Liver (tissue), 9 donors: ENCODE data around the gene GABRA5. TPM values are rescaled to one million over a fixed set of nuclear protein-coding genes. Genes with fewer than 3 reads are reported as not detected.

Source experiments
- DNase-seq: peaks from one replicate; pipeline ENCODE4 v3.0.0-alpha.2; 2017; ENCODE audit warnings: low spot score
- H3K27ac ChIP-seq, 2 donors: one replicate each; pipeline ENCODE4 v1.7.0; 2013; ENCODE audit warnings: inconsistent platforms in 2 of 2, low read length in 2 of 2, control low read depth in 1 of 2, low read depth in 1 of 2, mild to moderate bottlenecking in 1 of 2
- H3K27me3 ChIP-seq, 4 donors: one replicate each; pipeline versions ENCODE4 v1.6.1 to v1.7.0; 2013; ENCODE audit warnings: low read length in 3 of 4, inconsistent platforms in 1 of 4, mild to moderate bottlenecking in 1 of 4, moderate library complexity in 1 of 4; ENCODE audit not compliant: control insufficient read depth in 4 of 4, insufficient read depth in 4 of 4
- H3K36me3 ChIP-seq, 4 donors: one replicate each; pipeline versions ENCODE4 v1.6.1 to v1.7.0; 2013; ENCODE audit warnings: low read length in 3 of 4, mild to moderate bottlenecking in 3 of 4, low read depth in 1 of 4, moderate library complexity in 1 of 4; ENCODE audit not compliant: control insufficient read depth in 4 of 4, insufficient read depth in 3 of 4
- H3K4me1 ChIP-seq, 4 donors: one replicate each; pipeline versions ENCODE4 v1.6.1 to v1.7.0; 2013; ENCODE audit warnings: low read length in 3 of 4, mild to moderate bottlenecking in 3 of 4, moderate library complexity in 1 of 4; ENCODE audit not compliant: control insufficient read depth in 4 of 4, insufficient read depth in 4 of 4
- H3K4me3 ChIP-seq, 3 donors: one replicate each; pipeline versions ENCODE4 v1.6.1 to v1.7.0; 2013; ENCODE audit warnings: low read length in 3 of 3, control low read depth in 1 of 3, low read depth in 1 of 3, mild to moderate bottlenecking in 1 of 3
- H3K9ac ChIP-seq, 2 donors: one replicate each; pipeline ENCODE4 v1.7.0; 2013; ENCODE audit warnings: low read length in 2 of 2, mild to moderate bottlenecking in 2 of 2, moderate library complexity in 2 of 2, control low read depth in 1 of 2, low read depth in 1 of 2
- H3K9me3 ChIP-seq, 4 donors: one replicate each; pipeline versions ENCODE4 v1.6.1 to v1.7.0; 2013; ENCODE audit warnings: low read length in 3 of 4; ENCODE audit not compliant: control insufficient read depth in 4 of 4
- ATF3 ChIP-seq: IDR thresholded peaks from 2 replicates; pipeline ENCODE4 v1.6.1; 2016; ENCODE audit warnings: antibody characterized with exemption
- CTCF ChIP-seq: fragments of 150-350 bp; IDR thresholded peaks from 2 replicates; pipeline ENCODE4 v1.5.1; 2017; ENCODE audit warnings: improper control_type of control experiment, low read depth, low read length; ENCODE audit not compliant: missing input control
- EGR1 ChIP-seq, 2 donors: IDR thresholded peaks; 2 replicates each; pipeline ENCODE4 v1.6.1; 2016 to 2018; ENCODE audit warnings: antibody characterized with exemption in 2 of 2, low read depth in 2 of 2
- FOXA1 ChIP-seq: IDR thresholded peaks from 2 replicates; pipeline ENCODE4 v1.6.1; 2016; ENCODE audit warnings: antibody characterized with exemption
- FOXA2 ChIP-seq: IDR thresholded peaks from 2 replicates; pipeline ENCODE4 v1.6.1; 2016; ENCODE audit warnings: antibody characterized with exemption
- GABPA ChIP-seq, 2 donors: IDR thresholded peaks in 1 of 2; conservative IDR thresholded peaks in 1 of 2; 2 replicates each; pipeline ENCODE4 v1.6.1; 2016; ENCODE audit warnings: antibody characterized with exemption in 2 of 2, mild to moderate bottlenecking in 1 of 2, moderate library complexity in 1 of 2
- HNF4A ChIP-seq, 2 donors: conservative IDR thresholded peaks; 2 replicates each; pipeline ENCODE4 v1.6.1; 2016; ENCODE audit warnings: antibody characterized with exemption in 2 of 2, mild to moderate bottlenecking in 2 of 2
- JUND ChIP-seq, 2 donors: IDR thresholded peaks; 2 replicates each; pipeline ENCODE4 v1.6.1; 2016; ENCODE audit warnings: antibody characterized with exemption in 2 of 2
- MAX ChIP-seq: IDR thresholded peaks from 2 replicates; pipeline ENCODE4 v1.6.1; 2016; ENCODE audit warnings: antibody characterized with exemption
- NR2F2 ChIP-seq: IDR thresholded peaks from 2 replicates; pipeline ENCODE4 v1.6.1; 2016; ENCODE audit warnings: antibody characterized with exemption
- RAD21 ChIP-seq, 2 donors: IDR thresholded peaks; 2 replicates each; pipeline ENCODE4 v1.6.1; 2016; ENCODE audit warnings: antibody characterized with exemption in 2 of 2, mild to moderate bottlenecking in 2 of 2
- REST ChIP-seq: IDR thresholded peaks from 2 replicates; pipeline ENCODE4 v1.6.1; 2016; ENCODE audit warnings: antibody characterized with exemption, mild to moderate bottlenecking
- RXRA ChIP-seq, 2 donors: IDR thresholded peaks; 2 replicates each; pipeline ENCODE4 v1.6.1; 2017 to 2018; ENCODE audit warnings: antibody characterized with exemption in 2 of 2, mild to moderate bottlenecking in 1 of 2
- SP1 ChIP-seq: IDR thresholded peaks from 2 replicates; pipeline ENCODE4 v1.6.1; 2018; ENCODE audit warnings: antibody characterized with exemption, mild to moderate bottlenecking
- TAF1 ChIP-seq: conservative IDR thresholded peaks from 2 replicates; pipeline ENCODE4 v1.6.1; 2016; ENCODE audit warnings: antibody characterized with exemption, mild to moderate bottlenecking
- YY1 ChIP-seq: IDR thresholded peaks from 2 replicates; pipeline ENCODE4 v1.6.1; 2016; ENCODE audit warnings: antibody characterized with exemption, mild to moderate bottlenecking
- WGBS: extraction: QIAGEN DNeasy Blood & Tissue Kit; methylation state at CpG from one replicate; pipeline ENCODE4 v1.1.7; 2013; 5-methylcytosine and 5-hydroxymethylcytosine counted together
- polyA plus RNA-seq, 2 donors: library from polyadenylated mRNA; stranded (reverse) in 1 of 2; unstranded in 1 of 2; fragments of 200-250 nt in 1 of 2; fragments of >200 nt in 1 of 2; fragmentation: Nextera tagmentation in 1 of 2; extraction: Ambion mirVana in 1 of 2; gene quantifications; one replicate each; pipeline versions ENCODE4 v1.2.1 to v1.2.3, GENCODE V29; 2013 to 2015
- total RNA-seq, 2 donors: library from RNA; depleted of rRNA; stranded (reverse); fragments of >200 nt; gene quantifications; one replicate each; pipeline ENCODE4 v1.2.3, GENCODE V29; 2014
- donor health status: healthy.
- donor health status: healthy.
- donor health status: healthy.
- donor health status: healthy.
- donor health status: healthy.

GABRA5 gene
- total and polyA plus RNA-seq, 4 donors = not detected

- peaks cover 0 to 1% (median 0%) of the 10 kb centered on the region in 4 donors for H3K9me3 ChIP-seq
- no peak for TF ChIP-seq MAX
- no peak for TF ChIP-seq ATF3
- TF ChIP-seq REST = no peak
- no peak for TF ChIP-seq TAF1
- no peak for TF ChIP-seq RXRA (IDR thresholded peaks at IDR 0.05)
- no peak for TF ChIP-seq HNF4A (conservative IDR thresholded peaks at IDR 0.05)
- TF ChIP-seq FOXA1 = no peak
- no peak for TF ChIP-seq GABPA (IDR thresholded peaks at IDR 0.05 in 1 of 2, conservative IDR thresholded peaks at IDR 0.05 in 1 of 2)
- TF ChIP-seq RAD21 (IDR thresholded peaks at IDR 0.05) = no peak
- TF ChIP-seq YY1 = no peak
- no peak for TF ChIP-seq NR2F2
- no peak for TF ChIP-seq SP1
- no peak for TF ChIP-seq JUND (IDR thresholded peaks at IDR 0.05)
- TF ChIP-seq CTCF = no peak
- no peak for TF ChIP-seq EGR1 (IDR thresholded peaks at IDR 0.05; ENCODE audit: low read depth in 2 of 2)
These were observed 59.2 kb downstream of the GABRA5 start for GRCh38 chr15:26926081-26926480.

GRCh38 chr15:26928051-26928450 is 61.2 kb downstream of the GABRA5 start:
- Histone ChIP-seq H3K9ac (no peak overlapping the region), H3K4me3 (no peak overlapping the region), H3K4me1 (no peaks in the 10 kb centered on the region), H3K27ac (no peak overlapping the region), H3K27me3 (peaks cover 0 to 7% (median 0%) of the 10 kb centered on the region in 4 donors), H3K36me3 (no peaks in the 10 kb centered on the region), H3K9me3 (no peaks in the 10 kb centered on the region)
- 69% methylated on average over 8 of the region's 8 CpGs for WGBS
- DNase-seq = no peak
- TF ChIP-seq FOXA2 = no peak
- TF ChIP-seq TAF1 = no peak

More at GRCh38 chr15:26926081-26926480, 59.2 kb downstream of the GABRA5 start:
- DNase-seq = no peak
- Histone ChIP-seq H3K27me3 (peaks cover 0 to 7% (median 0%) of the 10 kb centered on the region in 4 donors), H3K4me3 (no peak overlapping the region), H3K27ac (no peak overlapping the region), H3K9ac (no peak overlapping the region), H3K36me3 (no peaks in the 10 kb centered on the region), H3K4me1 (no peaks in the 10 kb centered on the region)
- whole genome bisulfite sequencing = 66% methylated on average over 2 of the region's 2 CpGs
